ACHN (cell line): Measurements from ENCODE around the gene TECPR2.
A peak's percentile ranks its signal among the peaks of the same experiment; 100 is the strongest.
"Not testable (repeated sequence)": the region's sequence is repeated elsewhere in the genome, so short reads cannot be mapped to it uniquely, and the experiment has no call there.

Source experiments
- DNase-seq: peaks from one replicate; pipeline ENCODE4 v3.0.0-alpha.2; 2015
- in situ Hi-C: cut with HindIII; loops from 2 replicates; pipeline ENCODE4 v1.10.0; 2017; ENCODE audit warnings: low sequenced_read_pairs, low pct_ligation_motif_present, low pct_unique_long_range_greater_than_20kb

TECPR2 gene

GRCh38 chr14:102511538-102511937, 148.8 kb downstream of the TECPR2 start:
- in situ Hi-C loops: no loop called here
- no peak for DNase-seq

- in situ Hi-C loops: no loop called here
- no peak for DNase-seq
Observed at GRCh38 chr14:102512793-102513300, 150.1 kb downstream of the TECPR2 start.

- DNase-seq: no peak
- in situ Hi-C loops: no loop called here
Observed at GRCh38 chr14:102513899-102514772, 151.4 kb downstream of the TECPR2 start.

- in situ Hi-C loops: no loop called here
- DNase-seq: no peak
Observed at GRCh38 chr14:102514987-102515733, 152.4 kb downstream of the TECPR2 start.

- DNase-seq: peak; percentile 24
- in situ Hi-C loops: no loop called here
Observed at GRCh38 chr14:102516531-102517391, 154.0 kb downstream of the TECPR2 start.

GRCh38 chr14:102517392-102518062, 154.8 kb downstream of the TECPR2 start:
- in situ Hi-C loops: no loop called here
- DNase-seq: no peak

- no peak for DNase-seq
- in situ Hi-C loops: no loop called here
Observed at GRCh38 chr14:102518063-102518648, 155.4 kb downstream of the TECPR2 start.

GRCh38 chr14:102519709-102520108, 157.0 kb downstream of the TECPR2 start:
- in situ Hi-C loops: not testable (repeated sequence)

GRCh38 chr14:102523200-102523568, 160.4 kb downstream of the TECPR2 start:
- no peak for DNase-seq
- in situ Hi-C loops: no loop called here

More at GRCh38 chr14:102519709-102520108, 157.0 kb downstream of the TECPR2 start:
- not testable (repeated sequence) for DNase-seq

GRCh38 chr14:102523569-102524450, 161.1 kb downstream of the TECPR2 start:
- no peak for DNase-seq
- in situ Hi-C loops: no loop called here

GRCh38 chr14:102524451-102525218, 161.9 kb downstream of the TECPR2 start:
- in situ Hi-C loops: no loop called here
- DNase-seq: peak; percentile 98

- peak; percentile 62 for DNase-seq
- in situ Hi-C loops: no loop called here
Observed at GRCh38 chr14:102525219-102525928, 162.6 kb downstream of the TECPR2 start.

- in situ Hi-C loops: no loop called here
Observed at GRCh38 chr14:102525929-102526497, 163.3 kb downstream of the TECPR2 start.

GRCh38 chr14:102528431-102529170, 165.9 kb downstream of the TECPR2 start:
- in situ Hi-C loops: no loop called here
- DNase-seq: no peak

More at GRCh38 chr14:102525929-102526497, 163.3 kb downstream of the TECPR2 start:
- no peak for DNase-seq
